GM21737 (cell line): ENCODE data around the gene IDH1.
"Not testable (repeated sequence)": the region's sequence is repeated elsewhere in the genome, so short reads cannot be mapped to it uniquely, and the experiment has no call there.

Source experiments
- ATAC-seq: cut with Tn5 transposase; IDR thresholded peaks from one replicate; pipeline ENCODE4 v1.9.1; 2021; ENCODE audit warnings: mild to moderate bottlenecking, moderate library complexity; ENCODE audit not compliant: unreplicated experiment

IDH1 gene

GRCh38 chr2:208254871-208255556 lies at the start of gene IDH1:
IDH1 (minus strand) TSS chr2:208255071; CDS start chr2:208251551, 3,520 bp downstream.
- ATAC-seq: peak; percentile 74

- ATAC-seq: no peak
Measured at GRCh38 chr2:208304157-208304556, 49.3 kb upstream of the IDH1 start.

GRCh38 chr2:208300847-208301618 lies 46.2 kb upstream of the IDH1 start:
- no peak for ATAC-seq

GRCh38 chr2:208297961-208298360 lies 43.1 kb upstream of the IDH1 start:
- no peak for ATAC-seq

- no peak for ATAC-seq
Measured at GRCh38 chr2:208296610-208297009, 41.7 kb upstream of the IDH1 start.

GRCh38 chr2:208295834-208296233 lies 41.0 kb upstream of the IDH1 start:
- ATAC-seq: no peak

GRCh38 chr2:208294482-208295024 lies 39.7 kb upstream of the IDH1 start:
- ATAC-seq: peak; percentile 51

- ATAC-seq: no peak
Measured at GRCh38 chr2:208285853-208286252, 31.0 kb upstream of the IDH1 start.

- ATAC-seq: peak; percentile 47
Measured at GRCh38 chr2:208280933-208281332, 26.1 kb upstream of the IDH1 start.

- no peak for ATAC-seq
Measured at GRCh38 chr2:208280234-208280633, 25.4 kb upstream of the IDH1 start.

GRCh38 chr2:208279236-208279635 lies 24.4 kb upstream of the IDH1 start:
- ATAC-seq: no peak

- ATAC-seq: no peak
Measured at GRCh38 chr2:208278549-208278948, 23.7 kb upstream of the IDH1 start.

- no peak for ATAC-seq
Measured at GRCh38 chr2:208274748-208275147, 19.9 kb upstream of the IDH1 start.

GRCh38 chr2:208269091-208269490 lies 14.2 kb upstream of the IDH1 start:
- no peak for ATAC-seq

GRCh38 chr2:208268156-208268952 lies 13.5 kb upstream of the IDH1 start:
- ATAC-seq: no peak

- ATAC-seq: not testable (repeated sequence)
Measured at GRCh38 chr2:208267526-208267925, 12.7 kb upstream of the IDH1 start.

GRCh38 chr2:208266936-208267335 lies 12.1 kb upstream of the IDH1 start:
- ATAC-seq: no peak

GRCh38 chr2:208266553-208266893 lies 11.7 kb upstream of the IDH1 start:
- ATAC-seq: peak; percentile 10

- ATAC-seq: peak; percentile 88
Measured at GRCh38 chr2:208265801-208266552, 11.1 kb upstream of the IDH1 start, which contains the start of gene PIKFYVE. PIKFYVE (plus strand) TSS chr2:208266255; CDS start chr2:208271520, 5,265 bp downstream.

- peak; percentile 34 for ATAC-seq
Measured at GRCh38 chr2:208265371-208265800, 10.5 kb upstream of the IDH1 start.
